ENCODE measurements around the gene OR6M1.
A peak's percentile ranks its signal among the peaks of the same experiment; 100 is the strongest.

OR6M1 gene

DNA sequence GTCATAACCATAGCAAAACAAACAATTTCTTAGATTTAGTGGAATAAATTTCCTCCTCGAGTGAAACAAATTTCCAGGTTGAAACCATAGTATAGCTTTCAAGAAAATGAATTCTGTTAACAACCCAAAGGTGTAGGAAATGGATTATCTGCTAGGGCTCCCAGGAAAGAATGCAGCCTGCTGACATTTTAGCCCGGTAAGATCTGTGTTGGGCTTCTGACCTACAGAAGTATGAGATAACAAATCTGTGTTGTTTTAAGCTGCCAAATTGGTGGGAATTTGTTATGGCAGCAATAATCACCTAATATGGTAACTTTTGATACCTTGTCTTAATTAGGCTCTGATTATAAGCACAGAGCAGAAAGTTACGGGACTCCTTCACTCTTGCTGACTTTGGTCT is 32.0 kb upstream of the OR6M1 start:
- no peak overlapping the region for H3K4me3 ChIP-seq (ENCODE audit: low read depth, low read length)
- DNase-seq (ENCODE audit: low read depth): no peak
- TF ChIP-seq, protein P1, sequence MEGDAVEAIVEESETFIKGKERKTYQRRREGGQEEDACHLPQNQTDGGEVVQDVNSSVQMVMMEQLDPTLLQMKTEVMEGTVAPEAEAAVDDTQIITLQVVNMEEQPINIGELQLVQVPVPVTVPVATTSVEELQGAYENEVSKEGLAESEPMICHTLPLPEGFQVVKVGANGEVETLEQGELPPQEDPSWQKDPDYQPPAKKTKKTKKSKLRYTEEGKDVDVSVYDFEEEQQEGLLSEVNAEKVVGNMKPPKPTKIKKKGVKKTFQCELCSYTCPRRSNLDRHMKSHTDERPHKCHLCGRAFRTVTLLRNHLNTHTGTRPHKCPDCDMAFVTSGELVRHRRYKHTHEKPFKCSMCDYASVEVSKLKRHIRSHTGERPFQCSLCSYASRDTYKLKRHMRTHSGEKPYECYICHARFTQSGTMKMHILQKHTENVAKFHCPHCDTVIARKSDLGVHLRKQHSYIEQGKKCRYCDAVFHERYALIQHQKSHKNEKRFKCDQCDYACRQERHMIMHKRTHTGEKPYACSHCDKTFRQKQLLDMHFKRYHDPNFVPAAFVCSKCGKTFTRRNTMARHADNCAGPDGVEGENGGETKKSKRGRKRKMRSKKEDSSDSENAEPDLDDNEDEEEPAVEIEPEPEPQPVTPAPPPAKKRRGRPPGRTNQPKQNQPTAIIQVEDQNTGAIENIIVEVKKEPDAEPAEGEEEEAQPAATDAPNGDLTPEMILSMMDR (IDR thresholded peaks at IDR 0.05; ENCODE audit: insufficient read depth, low read depth, low read length, missing control alignments): no peak

DNA sequence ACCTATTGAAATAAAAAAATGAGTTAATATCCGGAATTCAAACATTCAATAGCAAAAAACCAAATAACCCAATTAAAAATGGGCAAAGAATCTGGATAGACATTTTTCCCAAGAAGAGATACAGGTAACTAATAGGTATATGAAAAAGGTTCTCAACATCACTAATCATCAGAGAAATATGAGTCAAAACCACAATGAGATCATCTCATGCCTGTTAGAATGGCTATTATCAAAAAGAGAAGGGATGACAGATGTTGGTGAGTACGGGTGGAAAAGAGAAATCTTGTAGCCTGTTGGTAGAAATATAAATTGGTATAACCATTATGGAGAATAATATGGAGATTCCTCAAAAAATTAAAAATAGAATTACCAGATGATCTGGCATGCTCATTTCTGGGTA is 26.9 kb upstream of the OR6M1 start:
- H3K4me3 ChIP-seq (ENCODE audit: low read depth, low read length): no peak overlapping the region
- TF ChIP-seq, protein P1 (IDR thresholded peaks at IDR 0.05; ENCODE audit: insufficient read depth, low read depth, low read length, missing control alignments): no peak
- no peak for DNase-seq (ENCODE audit: low read depth)

DNA sequence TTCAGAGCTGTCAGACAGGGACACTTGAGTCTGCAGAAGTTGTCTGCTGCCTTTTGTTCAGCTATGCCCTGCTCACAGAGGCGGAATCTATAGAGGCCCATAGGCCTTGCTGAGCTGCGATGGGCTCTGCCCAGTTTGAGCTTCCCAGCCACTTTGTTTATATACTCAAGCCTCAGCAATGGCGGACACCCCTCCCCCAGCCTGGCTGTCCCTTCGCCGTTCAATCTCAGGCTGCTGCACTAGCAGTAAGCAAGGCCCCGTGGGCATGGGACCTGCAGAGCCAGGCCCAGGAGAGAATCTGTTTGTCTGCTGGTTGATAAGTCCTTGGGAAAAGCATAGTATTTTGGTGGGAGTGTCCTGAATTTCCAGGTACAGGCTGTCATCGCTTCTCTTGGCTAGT is 23.6 kb upstream of the OR6M1 start:
- no peak overlapping the region for H3K4me3 ChIP-seq (ENCODE audit: low read depth, low read length)
- TF ChIP-seq, protein P1 (IDR thresholded peaks at IDR 0.05; ENCODE audit: insufficient read depth, low read depth, low read length, missing control alignments): no peak
- no peak for DNase-seq (ENCODE audit: low read depth)

DNA sequence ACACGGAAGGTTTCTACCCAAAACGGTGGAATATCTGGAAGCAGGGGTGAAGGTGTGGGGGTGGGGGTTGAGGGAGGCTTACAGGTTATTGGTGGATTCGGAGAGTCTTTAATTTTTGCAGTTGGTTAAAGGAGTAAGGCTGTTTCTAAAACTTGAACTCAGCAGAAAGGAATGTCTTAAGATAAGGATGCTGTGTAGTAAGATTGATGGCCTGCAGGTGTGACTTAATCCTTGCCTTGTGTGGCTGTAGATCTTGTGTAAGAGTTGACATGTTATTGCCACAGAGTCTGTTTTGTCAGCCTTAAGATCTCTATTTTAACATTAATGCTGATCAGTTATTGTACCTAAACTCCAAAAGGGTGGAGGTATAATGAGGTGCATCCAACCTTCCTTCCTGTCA is 16.4 kb upstream of the OR6M1 start:
- TF ChIP-seq, protein P1 (IDR thresholded peaks at IDR 0.05; ENCODE audit: insufficient read depth, low read depth, low read length, missing control alignments): no peak
- DNase-seq (ENCODE audit: low read depth): no peak
- H3K4me3 ChIP-seq (ENCODE audit: low read depth, low read length): no peak overlapping the region

DNA sequence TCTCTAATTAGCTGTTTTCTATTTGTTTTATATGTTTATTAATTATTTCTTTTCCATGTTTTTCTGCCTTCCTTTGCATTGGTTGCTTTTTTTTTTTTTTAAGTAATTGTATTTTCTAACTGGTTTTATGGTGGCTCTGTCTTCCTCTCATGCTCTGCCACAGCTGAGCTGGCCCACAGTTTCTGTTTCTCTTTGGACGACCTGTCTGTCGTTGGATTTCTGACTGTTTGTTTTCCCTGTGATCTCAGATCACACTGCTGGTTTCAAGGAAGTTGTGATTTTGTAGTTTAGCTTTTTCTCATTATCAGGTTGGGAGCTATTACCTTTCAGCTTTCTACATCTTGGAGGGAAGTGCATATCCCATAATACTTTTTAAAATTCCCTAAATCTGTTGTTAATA is 15.9 kb upstream of the OR6M1 start:
- DNase-seq (ENCODE audit: low read depth): peak; percentile 50
- TF ChIP-seq, protein P1 (IDR thresholded peaks at IDR 0.05; ENCODE audit: insufficient read depth, low read depth, low read length, missing control alignments): no peak
- no peak overlapping the region for H3K4me3 ChIP-seq (ENCODE audit: low read depth, low read length)

DNA sequence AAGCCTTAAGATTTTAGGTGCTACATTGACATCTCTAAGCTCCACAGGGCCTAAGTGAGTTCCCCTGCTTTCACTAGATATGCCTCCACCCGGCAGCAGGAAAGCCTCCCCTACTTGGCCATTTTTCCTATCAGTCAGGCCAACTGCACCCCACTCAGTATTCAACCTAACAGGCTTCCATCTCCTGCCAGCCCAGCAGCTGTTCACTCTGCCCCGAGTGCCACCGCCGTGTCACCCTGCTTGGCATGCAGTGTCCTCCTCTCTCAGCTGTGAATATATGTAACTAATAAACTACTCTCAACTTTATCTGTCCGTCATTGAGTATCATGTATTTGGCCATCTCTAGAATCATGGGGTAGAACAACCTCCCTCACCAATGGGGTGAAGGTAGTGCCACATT is 9.0 kb upstream of the OR6M1 start:
- H3K4me3 ChIP-seq (ENCODE audit: low read depth, low read length): no peak overlapping the region
- no peak for DNase-seq (ENCODE audit: low read depth)
- TF ChIP-seq, protein P1 (IDR thresholded peaks at IDR 0.05; ENCODE audit: insufficient read depth, low read depth, low read length, missing control alignments): no peak

DNA sequence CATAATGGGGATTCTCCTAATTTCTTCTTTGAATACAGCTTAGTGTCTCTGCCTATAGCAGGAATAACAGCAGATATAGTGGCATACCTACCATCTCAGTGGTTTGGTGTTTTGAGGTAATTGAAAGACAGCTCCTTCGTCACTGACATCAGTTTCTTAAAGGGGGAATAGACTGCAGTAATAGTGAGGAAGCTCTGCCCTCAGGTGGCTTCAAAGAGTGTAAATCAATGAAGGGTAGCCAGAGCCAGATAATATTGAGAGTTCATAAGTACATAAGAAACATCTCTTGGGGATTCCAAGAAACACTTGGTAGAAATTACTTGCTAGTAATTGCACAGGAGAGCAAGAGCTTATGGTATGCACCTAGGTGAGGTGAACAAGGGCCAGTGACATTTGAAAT is 4.4 kb downstream of the OR6M1 start:
- no peak for DNase-seq (ENCODE audit: low read depth)
- TF ChIP-seq, protein P1 (IDR thresholded peaks at IDR 0.05; ENCODE audit: insufficient read depth, low read depth, low read length, missing control alignments): no peak
- no peak overlapping the region for H3K4me3 ChIP-seq (ENCODE audit: low read depth, low read length)

Measured in GM12865 (cell line).